ENCODE data around the gene PLEKHA1.
A peak's percentile ranks its signal among the peaks of the same experiment; 100 is the strongest.

PLEKHA1 gene

GRCh38 chr10:122374237-122374858 is at the start of gene PLEKHA1:
TSS of gene PLEKHA1 (plus strand) at chr10:122374708. CDS start at chr10:122393201, 18,493 bp downstream.
- TF ChIP-seq CTCF (IDR thresholded peaks at IDR 0.05; ENCODE audit: low read depth, low read length, missing control alignments) = no peak
- DNase-seq (ENCODE audit: extremely low read depth, low read depth) = peak; percentile 62
- peak within 1 kb of the TSS; percentile 54 for H3K4me3 ChIP-seq (replicated peaks; ENCODE audit: low read depth, low read length)

- no peak overlapping the region for H3K4me3 ChIP-seq (replicated peaks; ENCODE audit: low read depth, low read length)
- DNase-seq (ENCODE audit: extremely low read depth, low read depth) = no peak
- TF ChIP-seq CTCF (IDR thresholded peaks at IDR 0.05; ENCODE audit: low read depth, low read length, missing control alignments) = no peak
These were observed 49.3 kb upstream of the PLEKHA1 start for GRCh38 chr10:122325235-122325634.

GRCh38 chr10:122326385-122326784 is 48.1 kb upstream of the PLEKHA1 start:
- TF ChIP-seq CTCF (IDR thresholded peaks at IDR 0.05; ENCODE audit: low read depth, low read length, missing control alignments) = no peak

GRCh38 chr10:122326806-122327205 is 47.7 kb upstream of the PLEKHA1 start:
- TF ChIP-seq CTCF (IDR thresholded peaks at IDR 0.05; ENCODE audit: low read depth, low read length, missing control alignments) = no peak
- no peak for DNase-seq (ENCODE audit: extremely low read depth, low read depth)
- H3K4me3 ChIP-seq (replicated peaks; ENCODE audit: low read depth, low read length) = no peak overlapping the region

More at GRCh38 chr10:122326385-122326784, 48.1 kb upstream of the PLEKHA1 start:
- DNase-seq (ENCODE audit: extremely low read depth, low read depth) = no peak
- H3K4me3 ChIP-seq (replicated peaks; ENCODE audit: low read depth, low read length) = no peak overlapping the region

GRCh38 chr10:122327237-122328206 is 47.0 kb upstream of the PLEKHA1 start:
- no peak for TF ChIP-seq CTCF (IDR thresholded peaks at IDR 0.05; ENCODE audit: low read depth, low read length, missing control alignments)
- DNase-seq (ENCODE audit: extremely low read depth, low read depth) = no peak
- no peak overlapping the region for H3K4me3 ChIP-seq (replicated peaks; ENCODE audit: low read depth, low read length)

- TF ChIP-seq CTCF (IDR thresholded peaks at IDR 0.05; ENCODE audit: low read depth, low read length, missing control alignments) = no peak
- no peak overlapping the region for H3K4me3 ChIP-seq (replicated peaks; ENCODE audit: low read depth, low read length)
- no peak for DNase-seq (ENCODE audit: extremely low read depth, low read depth)
These were observed 45.8 kb upstream of the PLEKHA1 start for GRCh38 chr10:122328676-122329075.
